ENCODE data around the gene FAM217B. TPM values are rescaled to one million over a fixed set of nuclear protein-coding genes. Genes with fewer than 3 reads are reported as not detected.

The FAM217B gene
- total RNA-seq, 1 experiment from 2014 or later, result 8.1 TPM

DNA sequence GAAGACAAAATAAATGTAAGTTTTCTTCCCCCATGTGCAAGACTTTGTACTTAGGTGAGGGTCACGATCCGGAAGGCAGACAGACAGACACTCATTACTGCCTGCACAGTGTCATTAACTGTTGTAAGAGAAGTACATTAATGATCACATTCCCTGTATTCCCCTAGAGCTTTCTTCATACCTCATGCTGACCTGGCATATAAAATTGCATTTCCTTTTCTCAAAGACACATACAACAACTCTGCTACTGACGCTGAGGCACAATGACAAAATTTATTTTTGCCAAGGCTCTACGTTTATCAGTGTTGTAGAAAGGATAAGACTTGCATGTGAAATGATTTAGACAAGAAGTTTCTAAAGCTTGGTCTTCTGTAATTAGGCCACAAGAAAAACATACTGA is 3.8 kb upstream of the FAM217B start:
- H3K79me2 ChIP-seq (ENCODE audit: insufficient read depth, low read length), result no peaks in the 10 kb centered on the region
- DNase-seq (ENCODE audit: low read depth, low spot score), result no peak
- H3K9me3 ChIP-seq (ENCODE audit: control insufficient read depth in 1 of 2, insufficient read depth in 1 of 2, low read depth in 1 of 2, low read length in 2 of 2), result no peaks in the 10 kb centered on the region
- no peak overlapping the region for H3K4me3 ChIP-seq (replicated peaks in 1 of 2; ENCODE audit: low read depth in 1 of 2, low read length in 2 of 2)
- POLR2A ChIA-PET, result no interaction called here
- no peaks in the 10 kb centered on the region for H3K27me3 ChIP-seq (ENCODE audit: insufficient read depth, low read length)
- peaks cover 2 to 17% of the 10 kb centered on the region in 2 experiments for H3K4me1 ChIP-seq (ENCODE audit: control insufficient read depth in 1 of 2, insufficient read depth in 2 of 2, low read length in 2 of 2)
- BruUV-seq (replicated peaks), result no TSS peak
- ATAC-seq, result no peak
- no peak overlapping the region for H3K4me2 ChIP-seq (ENCODE audit: low read length)
- H3K9ac ChIP-seq (ENCODE audit: low read length), result no peak overlapping the region
- H3K27ac ChIP-seq (ENCODE audit: low read depth, low read length), result no peak overlapping the region
- CTCF ChIA-PET, result no interaction called here
- intact Hi-C loops (cut with micrococcal nuclease), result no loop called here
- H3K9me2 ChIP-seq (ENCODE audit: insufficient read depth), result no peaks in the 10 kb centered on the region
- RAD21 ChIA-PET (ENCODE audit: low non-redundant PET in 1 of 2, low total read pairs in 2 of 2, uncharacterized antibody in 2 of 2, unreplicated experiment in 2 of 2), result no interaction called here
- H4K20me1 ChIP-seq (ENCODE audit: insufficient read depth), result no peaks in the 10 kb centered on the region
- H3K36me3 ChIP-seq (ENCODE audit: control insufficient read depth in 1 of 2, insufficient read depth in 2 of 2, low read length in 2 of 2), result no peaks in the 10 kb centered on the region
- H2AFZ ChIP-seq (ENCODE audit: low read depth, low read length, poor library complexity, severe bottlenecking), result no peak overlapping the region
- TF ChIP-seq FOSL1 (IDR thresholded peaks at IDR 0.05; ENCODE audit: low read depth) (no peak), POLR2AphosphoS5 (IDR thresholded peaks at IDR 0.05; ENCODE audit: low read depth, low read length) (no peak), ZNF274 (IDR thresholded peaks at IDR 0.05; ENCODE audit: low read depth, low read length) (no peak), ZFX (IDR thresholded peaks at IDR 0.05) (no peak), JUND (IDR thresholded peaks at IDR 0.05) (no peak), ELF1 (IDR thresholded peaks at IDR 0.05; ENCODE audit: borderline replicate concordance, low read depth) (no peak), POLR2A (IDR thresholded peaks at IDR 0.05; ENCODE audit: borderline replicate concordance, extremely low read depth, insufficient read depth, insufficient read length) (no peak), SP1 (IDR thresholded peaks at IDR 0.05; ENCODE audit: low read depth) (no peak), RAD21 (IDR thresholded peaks at IDR 0.05; ENCODE audit: low read depth) (no peak), CBX3 (IDR thresholded peaks at IDR 0.05; ENCODE audit: low read depth) (no peak), SIN3A (IDR thresholded peaks at IDR 0.05; ENCODE audit: low read depth) (no peak)
- TF ChIP-seq, protein P1, sequence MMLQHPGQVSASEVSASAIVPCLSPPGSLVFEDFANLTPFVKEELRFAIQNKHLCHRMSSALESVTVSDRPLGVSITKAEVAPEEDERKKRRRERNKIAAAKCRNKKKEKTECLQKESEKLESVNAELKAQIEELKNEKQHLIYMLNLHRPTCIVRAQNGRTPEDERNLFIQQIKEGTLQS (IDR thresholded peaks at IDR 0.05), result no peak
- TF ChIP-seq, protein P2, sequence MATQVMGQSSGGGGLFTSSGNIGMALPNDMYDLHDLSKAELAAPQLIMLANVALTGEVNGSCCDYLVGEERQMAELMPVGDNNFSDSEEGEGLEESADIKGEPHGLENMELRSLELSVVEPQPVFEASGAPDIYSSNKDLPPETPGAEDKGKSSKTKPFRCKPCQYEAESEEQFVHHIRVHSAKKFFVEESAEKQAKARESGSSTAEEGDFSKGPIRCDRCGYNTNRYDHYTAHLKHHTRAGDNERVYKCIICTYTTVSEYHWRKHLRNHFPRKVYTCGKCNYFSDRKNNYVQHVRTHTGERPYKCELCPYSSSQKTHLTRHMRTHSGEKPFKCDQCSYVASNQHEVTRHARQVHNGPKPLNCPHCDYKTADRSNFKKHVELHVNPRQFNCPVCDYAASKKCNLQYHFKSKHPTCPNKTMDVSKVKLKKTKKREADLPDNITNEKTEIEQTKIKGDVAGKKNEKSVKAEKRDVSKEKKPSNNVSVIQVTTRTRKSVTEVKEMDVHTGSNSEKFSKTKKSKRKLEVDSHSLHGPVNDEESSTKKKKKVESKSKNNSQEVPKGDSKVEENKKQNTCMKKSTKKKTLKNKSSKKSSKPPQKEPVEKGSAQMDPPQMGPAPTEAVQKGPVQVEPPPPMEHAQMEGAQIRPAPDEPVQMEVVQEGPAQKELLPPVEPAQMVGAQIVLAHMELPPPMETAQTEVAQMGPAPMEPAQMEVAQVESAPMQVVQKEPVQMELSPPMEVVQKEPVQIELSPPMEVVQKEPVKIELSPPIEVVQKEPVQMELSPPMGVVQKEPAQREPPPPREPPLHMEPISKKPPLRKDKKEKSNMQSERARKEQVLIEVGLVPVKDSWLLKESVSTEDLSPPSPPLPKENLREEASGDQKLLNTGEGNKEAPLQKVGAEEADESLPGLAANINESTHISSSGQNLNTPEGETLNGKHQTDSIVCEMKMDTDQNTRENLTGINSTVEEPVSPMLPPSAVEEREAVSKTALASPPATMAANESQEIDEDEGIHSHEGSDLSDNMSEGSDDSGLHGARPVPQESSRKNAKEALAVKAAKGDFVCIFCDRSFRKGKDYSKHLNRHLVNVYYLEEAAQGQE (IDR thresholded peaks at IDR 0.05; ENCODE audit: low read depth), result no peak
- TF ChIP-seq, protein P3, sequence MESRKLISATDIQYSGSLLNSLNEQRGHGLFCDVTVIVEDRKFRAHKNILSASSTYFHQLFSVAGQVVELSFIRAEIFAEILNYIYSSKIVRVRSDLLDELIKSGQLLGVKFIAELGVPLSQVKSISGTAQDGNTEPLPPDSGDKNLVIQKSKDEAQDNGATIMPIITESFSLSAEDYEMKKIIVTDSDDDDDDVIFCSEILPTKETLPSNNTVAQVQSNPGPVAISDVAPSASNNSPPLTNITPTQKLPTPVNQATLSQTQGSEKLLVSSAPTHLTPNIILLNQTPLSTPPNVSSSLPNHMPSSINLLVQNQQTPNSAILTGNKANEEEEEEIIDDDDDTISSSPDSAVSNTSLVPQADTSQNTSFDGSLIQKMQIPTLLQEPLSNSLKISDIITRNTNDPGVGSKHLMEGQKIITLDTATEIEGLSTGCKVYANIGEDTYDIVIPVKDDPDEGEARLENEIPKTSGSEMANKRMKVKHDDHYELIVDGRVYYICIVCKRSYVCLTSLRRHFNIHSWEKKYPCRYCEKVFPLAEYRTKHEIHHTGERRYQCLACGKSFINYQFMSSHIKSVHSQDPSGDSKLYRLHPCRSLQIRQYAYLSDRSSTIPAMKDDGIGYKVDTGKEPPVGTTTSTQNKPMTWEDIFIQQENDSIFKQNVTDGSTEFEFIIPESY (IDR thresholded peaks at IDR 0.05; ENCODE audit: extremely low read depth, insufficient replicate concordance, low read length), result no peak
- TF ChIP-seq, protein P4, sequence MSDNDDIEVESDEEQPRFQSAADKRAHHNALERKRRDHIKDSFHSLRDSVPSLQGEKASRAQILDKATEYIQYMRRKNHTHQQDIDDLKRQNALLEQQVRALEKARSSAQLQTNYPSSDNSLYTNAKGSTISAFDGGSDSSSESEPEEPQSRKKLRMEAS (IDR thresholded peaks at IDR 0.05), result no peak

Data from HCT116 (cell line).